ENCODE results near the gene KCNC2.

KCNC2 gene

DNA sequence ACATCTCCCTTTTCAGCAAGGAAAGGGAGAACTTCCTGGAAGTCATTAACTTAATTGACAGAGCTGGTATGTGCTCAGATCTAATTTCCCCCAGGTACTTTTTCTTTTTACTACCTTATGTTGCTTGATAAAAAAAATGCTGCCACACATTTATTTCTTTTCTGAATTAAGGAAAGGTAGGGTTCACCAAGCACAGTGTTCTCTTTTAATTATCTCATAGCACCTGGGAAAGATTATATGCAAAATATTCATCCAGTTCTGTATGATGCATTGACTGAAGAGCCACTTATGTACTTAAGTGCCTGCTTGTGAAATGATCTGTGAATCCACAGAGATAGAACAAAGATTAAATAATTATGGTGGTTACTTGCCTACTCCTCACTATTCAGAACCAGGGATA lies 25.1 kb downstream of the KCNC2 start:
- DNase-seq: no peak
- H3K36me3 ChIP-seq (replicated peaks): no peaks in the 10 kb centered on the region
- H3K27ac ChIP-seq: no peak overlapping the region
- H3K4me3 ChIP-seq (ENCODE audit: low read depth, low read length): no peak overlapping the region
- in situ Hi-C loops (cut with HindIII; ENCODE audit: low pct_ligation_motif_present, low sequenced_read_pairs): no loop called here
- TF ChIP-seq, protein P1, sequence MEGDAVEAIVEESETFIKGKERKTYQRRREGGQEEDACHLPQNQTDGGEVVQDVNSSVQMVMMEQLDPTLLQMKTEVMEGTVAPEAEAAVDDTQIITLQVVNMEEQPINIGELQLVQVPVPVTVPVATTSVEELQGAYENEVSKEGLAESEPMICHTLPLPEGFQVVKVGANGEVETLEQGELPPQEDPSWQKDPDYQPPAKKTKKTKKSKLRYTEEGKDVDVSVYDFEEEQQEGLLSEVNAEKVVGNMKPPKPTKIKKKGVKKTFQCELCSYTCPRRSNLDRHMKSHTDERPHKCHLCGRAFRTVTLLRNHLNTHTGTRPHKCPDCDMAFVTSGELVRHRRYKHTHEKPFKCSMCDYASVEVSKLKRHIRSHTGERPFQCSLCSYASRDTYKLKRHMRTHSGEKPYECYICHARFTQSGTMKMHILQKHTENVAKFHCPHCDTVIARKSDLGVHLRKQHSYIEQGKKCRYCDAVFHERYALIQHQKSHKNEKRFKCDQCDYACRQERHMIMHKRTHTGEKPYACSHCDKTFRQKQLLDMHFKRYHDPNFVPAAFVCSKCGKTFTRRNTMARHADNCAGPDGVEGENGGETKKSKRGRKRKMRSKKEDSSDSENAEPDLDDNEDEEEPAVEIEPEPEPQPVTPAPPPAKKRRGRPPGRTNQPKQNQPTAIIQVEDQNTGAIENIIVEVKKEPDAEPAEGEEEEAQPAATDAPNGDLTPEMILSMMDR (IDR thresholded peaks at IDR 0.05; ENCODE audit: low read depth, low read length, missing control alignments): no peak
- H3K27me3 ChIP-seq (replicated peaks): no peaks in the 10 kb centered on the region

DNA sequence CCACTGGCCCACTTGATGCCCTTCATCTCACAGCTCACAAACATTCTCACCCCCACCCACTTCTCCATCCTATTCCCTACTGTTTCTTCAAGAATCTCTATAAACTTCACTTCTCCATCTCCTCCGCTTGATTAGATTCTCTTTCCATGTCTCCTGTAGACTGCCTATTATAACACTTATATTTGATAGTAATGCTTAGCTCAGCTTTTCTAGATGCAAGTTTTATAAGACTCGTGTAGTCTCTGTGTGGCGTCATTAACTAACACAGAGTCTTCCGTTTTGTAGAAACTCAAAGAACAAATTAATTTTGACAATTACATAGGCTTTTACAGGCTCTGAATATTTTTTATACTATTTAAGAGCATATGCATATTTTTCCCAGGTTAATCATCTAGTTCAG lies 25.7 kb downstream of the KCNC2 start:
- Histone ChIP-seq H3K4me3 (ENCODE audit: low read depth, low read length) (no peak overlapping the region), H3K27me3 (replicated peaks) (no peaks in the 10 kb centered on the region), H3K36me3 (replicated peaks) (no peaks in the 10 kb centered on the region), H3K27ac (no peak overlapping the region)
- TF ChIP-seq, protein P1 (IDR thresholded peaks at IDR 0.05; ENCODE audit: low read depth, low read length, missing control alignments): no peak
- DNase-seq: no peak
- in situ Hi-C loops (cut with HindIII; ENCODE audit: low pct_ligation_motif_present, low sequenced_read_pairs): no loop called here

DNA sequence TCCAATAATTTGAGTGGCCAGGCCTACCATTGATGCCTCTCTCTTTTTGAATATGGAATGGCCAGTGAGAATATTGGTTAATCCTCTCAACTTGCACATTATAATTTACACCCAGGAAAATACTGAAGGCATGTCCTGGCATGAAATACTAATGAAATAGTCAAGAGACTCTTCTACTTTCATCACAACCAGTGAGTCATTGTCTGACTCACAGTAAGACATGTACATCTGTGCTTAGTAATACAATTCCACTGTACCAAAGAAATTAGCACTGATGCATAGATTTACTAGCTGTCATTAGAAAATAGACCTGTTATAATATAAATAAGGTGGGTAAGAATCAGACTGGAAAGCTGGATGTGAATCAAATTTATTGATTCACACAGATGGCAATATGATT lies 31.6 kb downstream of the KCNC2 start:
- TF ChIP-seq, protein P1 (IDR thresholded peaks at IDR 0.05; ENCODE audit: low read depth, low read length, missing control alignments): no peak
- peak; percentile 72 for DNase-seq
- in situ Hi-C loops (cut with HindIII; ENCODE audit: low pct_ligation_motif_present, low sequenced_read_pairs): no loop called here
- H3K27me3 ChIP-seq (replicated peaks): no peaks in the 10 kb centered on the region
- peak overlapping the region; percentile 50 for H3K27ac ChIP-seq
- no peak overlapping the region for H3K4me3 ChIP-seq (ENCODE audit: low read depth, low read length)
- no peaks in the 10 kb centered on the region for H3K36me3 ChIP-seq (replicated peaks)

DNA sequence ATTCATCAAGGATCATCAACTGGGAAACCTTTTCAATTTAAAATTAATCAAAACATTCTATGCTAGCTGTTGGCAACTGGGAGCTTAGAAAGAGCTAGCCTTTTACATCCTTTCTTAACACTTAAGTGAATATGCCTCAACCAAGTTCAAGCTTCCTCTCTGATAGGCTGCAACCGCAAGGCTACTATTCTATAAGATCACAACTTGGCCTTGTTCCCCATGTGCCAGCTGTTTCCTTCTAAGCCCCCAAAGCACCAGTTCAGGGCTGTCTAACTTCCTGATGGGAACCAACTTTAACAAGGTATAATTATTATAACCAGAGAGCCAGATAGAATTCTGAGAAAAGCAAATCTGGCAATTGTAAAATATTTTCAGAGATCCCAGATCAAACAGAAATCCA lies 37.0 kb downstream of the KCNC2 start:
- in situ Hi-C loops (cut with HindIII; ENCODE audit: low pct_ligation_motif_present, low sequenced_read_pairs): no loop called here
- DNase-seq: no peak
- H3K27ac ChIP-seq: no peak overlapping the region
- no peak overlapping the region for H3K4me3 ChIP-seq (ENCODE audit: low read depth, low read length)
- TF ChIP-seq, protein P1 (IDR thresholded peaks at IDR 0.05; ENCODE audit: low read depth, low read length, missing control alignments): no peak
- H3K36me3 ChIP-seq (replicated peaks): no peaks in the 10 kb centered on the region
- H3K27me3 ChIP-seq (replicated peaks): no peaks in the 10 kb centered on the region

DNA sequence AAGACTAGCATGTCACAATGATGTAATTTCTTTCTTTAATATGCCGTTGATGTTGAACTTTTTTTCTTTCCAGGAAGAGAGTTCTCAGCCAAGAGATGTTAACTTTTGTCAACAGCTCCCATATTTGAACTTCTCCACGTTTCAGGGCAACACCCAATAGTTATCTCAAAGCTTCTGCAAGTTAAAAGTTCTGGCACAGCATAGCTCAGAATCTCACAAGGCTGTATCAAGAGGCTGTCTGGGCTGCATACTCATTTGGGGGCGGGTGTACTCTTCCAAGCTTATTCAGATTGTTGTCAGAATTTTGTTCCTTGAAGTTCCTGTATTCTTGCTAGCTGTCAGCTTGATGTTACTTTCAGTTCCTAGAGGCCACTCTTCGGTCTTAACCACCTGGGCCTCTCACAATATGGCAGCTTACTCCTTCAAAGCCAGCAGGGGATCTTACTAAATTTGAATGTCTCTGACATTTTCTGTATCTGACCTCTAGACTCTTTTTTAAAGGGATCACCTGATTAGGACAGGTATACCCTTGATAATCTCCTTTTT lies 38.9 kb downstream of the KCNC2 start:
- TF ChIP-seq, protein P1 (IDR thresholded peaks at IDR 0.05; ENCODE audit: low read depth, low read length, missing control alignments): no peak
- no peak for DNase-seq
- in situ Hi-C loops (cut with HindIII; ENCODE audit: low pct_ligation_motif_present, low sequenced_read_pairs): no loop called here
- no peaks in the 10 kb centered on the region for H3K27me3 ChIP-seq (replicated peaks)
- no peaks in the 10 kb centered on the region for H3K36me3 ChIP-seq (replicated peaks)
- H3K27ac ChIP-seq: no peak overlapping the region
- no peak overlapping the region for H3K4me3 ChIP-seq (ENCODE audit: low read depth, low read length)

DNA sequence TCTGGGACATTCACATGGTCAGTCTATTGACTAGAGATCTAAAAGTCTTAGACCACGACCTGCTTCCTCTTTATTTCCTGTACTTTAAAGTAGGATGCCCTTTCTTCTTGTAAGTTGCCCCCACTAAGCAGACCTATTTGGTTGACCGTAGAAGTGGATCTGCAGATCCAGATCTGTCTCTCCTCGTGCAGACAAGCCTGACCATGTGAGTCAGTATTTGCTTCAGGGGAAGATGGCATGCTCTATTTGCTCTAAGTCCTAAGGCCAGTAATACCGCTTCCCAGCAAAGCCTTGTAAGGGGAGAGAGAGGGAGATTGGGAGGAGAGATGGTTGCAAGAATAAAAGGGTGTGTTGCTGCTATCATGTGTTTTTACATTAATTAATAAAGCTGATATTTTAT lies 46.8 kb downstream of the KCNC2 start:
- TF ChIP-seq, protein P1 (IDR thresholded peaks at IDR 0.05; ENCODE audit: low read depth, low read length, missing control alignments): no peak

More for the DNA sequence above, 46.8 kb downstream of the KCNC2 start:
- Histone ChIP-seq H3K36me3 (replicated peaks) (no peaks in the 10 kb centered on the region), H3K4me3 (ENCODE audit: low read depth, low read length) (no peak overlapping the region), H3K27ac (no peak overlapping the region), H3K27me3 (replicated peaks) (no peaks in the 10 kb centered on the region)
- DNase-seq: no peak
- in situ Hi-C loops (cut with HindIII; ENCODE audit: low pct_ligation_motif_present, low sequenced_read_pairs): no loop called here

Measured in brain microvascular endothelial cell (primary cell).